ENCODE results near the gene NSL1.

DNA sequence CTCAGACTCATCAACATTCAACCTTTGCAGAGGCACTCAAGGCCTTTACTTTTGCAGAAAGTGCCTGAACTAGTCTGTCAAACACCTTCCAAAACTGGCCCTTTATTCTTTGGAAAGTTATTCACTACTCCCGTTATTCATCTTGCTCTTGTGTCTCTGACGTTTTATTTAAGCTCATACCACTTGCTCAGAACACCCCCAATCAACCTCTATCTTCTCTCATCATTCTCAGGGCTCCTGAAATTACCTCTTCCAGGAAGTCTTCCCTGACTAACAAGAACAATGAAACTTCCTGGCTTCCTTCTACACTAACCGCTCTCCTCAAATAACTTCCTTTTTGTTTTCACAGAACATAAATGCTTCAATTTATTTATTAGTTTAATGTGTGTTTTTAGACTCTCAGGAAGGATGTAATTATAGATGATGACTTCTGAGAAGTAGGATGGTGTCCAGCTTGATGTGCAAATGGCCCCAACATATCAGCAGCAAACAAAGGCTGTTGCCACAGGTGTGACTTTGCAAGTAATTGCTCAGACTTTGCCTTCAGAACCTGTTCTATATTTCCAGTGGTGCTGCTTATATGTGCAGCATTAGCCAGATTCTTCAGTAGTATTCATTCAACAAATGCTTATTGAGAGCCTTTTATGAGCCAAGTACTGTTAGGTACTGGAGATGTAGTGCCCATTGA lies 69.2 kb downstream of the NSL1 start:
- TF ChIP-seq, protein P1, sequence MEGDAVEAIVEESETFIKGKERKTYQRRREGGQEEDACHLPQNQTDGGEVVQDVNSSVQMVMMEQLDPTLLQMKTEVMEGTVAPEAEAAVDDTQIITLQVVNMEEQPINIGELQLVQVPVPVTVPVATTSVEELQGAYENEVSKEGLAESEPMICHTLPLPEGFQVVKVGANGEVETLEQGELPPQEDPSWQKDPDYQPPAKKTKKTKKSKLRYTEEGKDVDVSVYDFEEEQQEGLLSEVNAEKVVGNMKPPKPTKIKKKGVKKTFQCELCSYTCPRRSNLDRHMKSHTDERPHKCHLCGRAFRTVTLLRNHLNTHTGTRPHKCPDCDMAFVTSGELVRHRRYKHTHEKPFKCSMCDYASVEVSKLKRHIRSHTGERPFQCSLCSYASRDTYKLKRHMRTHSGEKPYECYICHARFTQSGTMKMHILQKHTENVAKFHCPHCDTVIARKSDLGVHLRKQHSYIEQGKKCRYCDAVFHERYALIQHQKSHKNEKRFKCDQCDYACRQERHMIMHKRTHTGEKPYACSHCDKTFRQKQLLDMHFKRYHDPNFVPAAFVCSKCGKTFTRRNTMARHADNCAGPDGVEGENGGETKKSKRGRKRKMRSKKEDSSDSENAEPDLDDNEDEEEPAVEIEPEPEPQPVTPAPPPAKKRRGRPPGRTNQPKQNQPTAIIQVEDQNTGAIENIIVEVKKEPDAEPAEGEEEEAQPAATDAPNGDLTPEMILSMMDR (conservative IDR thresholded peaks at IDR 0.05 in 1 of 2, IDR thresholded peaks at IDR 0.05 in 1 of 2; ENCODE audit: low read depth in 1 of 2, low read length in 2 of 2), result no peak
- TF ChIP-seq EZH2 (IDR thresholded peaks at IDR 0.05; ENCODE audit: low read length, missing control alignments), result no peak

Data from fibroblast of lung (primary cell).